HL-60 (cell line): Measurements from ENCODE around the gene TTLL13.
A peak's percentile ranks its signal among the peaks of the same experiment; 100 is the strongest.

ENCODE experiments used
- DNase-seq, 2 experiments: peaks; one replicate each; pipeline ENCODE4 v3.0.0-alpha.2; 2010 to 2020; ENCODE audit warnings: low read depth in 1 of 2, low spot score in 1 of 2
- H3K27ac ChIP-seq: fragments of 250-450 bp; sonication (Bioruptor Pico); replicated peaks from 2 replicates; pipeline ENCODE4 v1.5.1; 2020; ENCODE audit warnings: mild to moderate bottlenecking, moderate library complexity
- H3K27me3 ChIP-seq: fragments of 250-450 bp; sonication (Bioruptor Pico); 2 replicates; pipeline ENCODE4 v1.5.1; 2021; ENCODE audit warnings: mild to moderate bottlenecking, moderate library complexity; ENCODE audit not compliant: insufficient read depth, poor library complexity, severe bottlenecking
- H3K4me3 ChIP-seq: replicated peaks from 2 replicates; pipeline ENCODE4 v1.5.1; 2011; ENCODE audit warnings: mild to moderate bottlenecking, control low read depth, low read length; ENCODE audit not compliant: insufficient read depth
- CTCF ChIP-seq: IDR thresholded peaks from one replicate; pipeline ENCODE4 v1.5.1; 2011; ENCODE audit warnings: low read length, control low read depth, inconsistent platforms; ENCODE audit not compliant: insufficient read depth
- GABPA ChIP-seq: IDR thresholded peaks from 2 replicates; pipeline ENCODE4 v1.6.1; 2012; ENCODE audit warnings: low read depth
- POLR2AphosphoS5 ChIP-seq: IDR thresholded peaks from 2 replicates; pipeline ENCODE4 v1.6.1; 2012; ENCODE audit warnings: low read depth
- SPI1 ChIP-seq: IDR thresholded peaks from 2 replicates; pipeline ENCODE4 v1.6.1; 2012; ENCODE audit warnings: low read depth, mild to moderate bottlenecking, borderline replicate concordance
- TF ChIP-seq, protein P1 (sequence below): IDR thresholded peaks from 2 replicates; pipeline ENCODE4 v1.6.1; 2012; ENCODE audit warnings: low read depth; ENCODE audit not compliant: insufficient replicate concordance

The TTLL13 gene

GRCh38 chr15:90217671-90218394 is 31.5 kb upstream of the TTLL13 start:
- no peaks in the 10 kb centered on the region for H3K27me3 ChIP-seq
- H3K27ac ChIP-seq, result no peak overlapping the region
- no peak for DNase-seq
- no peak overlapping the region for H3K4me3 ChIP-seq
- TF ChIP-seq CTCF, result no peak
- TF ChIP-seq, protein P1, sequence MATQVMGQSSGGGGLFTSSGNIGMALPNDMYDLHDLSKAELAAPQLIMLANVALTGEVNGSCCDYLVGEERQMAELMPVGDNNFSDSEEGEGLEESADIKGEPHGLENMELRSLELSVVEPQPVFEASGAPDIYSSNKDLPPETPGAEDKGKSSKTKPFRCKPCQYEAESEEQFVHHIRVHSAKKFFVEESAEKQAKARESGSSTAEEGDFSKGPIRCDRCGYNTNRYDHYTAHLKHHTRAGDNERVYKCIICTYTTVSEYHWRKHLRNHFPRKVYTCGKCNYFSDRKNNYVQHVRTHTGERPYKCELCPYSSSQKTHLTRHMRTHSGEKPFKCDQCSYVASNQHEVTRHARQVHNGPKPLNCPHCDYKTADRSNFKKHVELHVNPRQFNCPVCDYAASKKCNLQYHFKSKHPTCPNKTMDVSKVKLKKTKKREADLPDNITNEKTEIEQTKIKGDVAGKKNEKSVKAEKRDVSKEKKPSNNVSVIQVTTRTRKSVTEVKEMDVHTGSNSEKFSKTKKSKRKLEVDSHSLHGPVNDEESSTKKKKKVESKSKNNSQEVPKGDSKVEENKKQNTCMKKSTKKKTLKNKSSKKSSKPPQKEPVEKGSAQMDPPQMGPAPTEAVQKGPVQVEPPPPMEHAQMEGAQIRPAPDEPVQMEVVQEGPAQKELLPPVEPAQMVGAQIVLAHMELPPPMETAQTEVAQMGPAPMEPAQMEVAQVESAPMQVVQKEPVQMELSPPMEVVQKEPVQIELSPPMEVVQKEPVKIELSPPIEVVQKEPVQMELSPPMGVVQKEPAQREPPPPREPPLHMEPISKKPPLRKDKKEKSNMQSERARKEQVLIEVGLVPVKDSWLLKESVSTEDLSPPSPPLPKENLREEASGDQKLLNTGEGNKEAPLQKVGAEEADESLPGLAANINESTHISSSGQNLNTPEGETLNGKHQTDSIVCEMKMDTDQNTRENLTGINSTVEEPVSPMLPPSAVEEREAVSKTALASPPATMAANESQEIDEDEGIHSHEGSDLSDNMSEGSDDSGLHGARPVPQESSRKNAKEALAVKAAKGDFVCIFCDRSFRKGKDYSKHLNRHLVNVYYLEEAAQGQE, result no peak
- no peak for TF ChIP-seq POLR2AphosphoS5
- no peak for TF ChIP-seq SPI1
- no peak for TF ChIP-seq GABPA

DNA sequence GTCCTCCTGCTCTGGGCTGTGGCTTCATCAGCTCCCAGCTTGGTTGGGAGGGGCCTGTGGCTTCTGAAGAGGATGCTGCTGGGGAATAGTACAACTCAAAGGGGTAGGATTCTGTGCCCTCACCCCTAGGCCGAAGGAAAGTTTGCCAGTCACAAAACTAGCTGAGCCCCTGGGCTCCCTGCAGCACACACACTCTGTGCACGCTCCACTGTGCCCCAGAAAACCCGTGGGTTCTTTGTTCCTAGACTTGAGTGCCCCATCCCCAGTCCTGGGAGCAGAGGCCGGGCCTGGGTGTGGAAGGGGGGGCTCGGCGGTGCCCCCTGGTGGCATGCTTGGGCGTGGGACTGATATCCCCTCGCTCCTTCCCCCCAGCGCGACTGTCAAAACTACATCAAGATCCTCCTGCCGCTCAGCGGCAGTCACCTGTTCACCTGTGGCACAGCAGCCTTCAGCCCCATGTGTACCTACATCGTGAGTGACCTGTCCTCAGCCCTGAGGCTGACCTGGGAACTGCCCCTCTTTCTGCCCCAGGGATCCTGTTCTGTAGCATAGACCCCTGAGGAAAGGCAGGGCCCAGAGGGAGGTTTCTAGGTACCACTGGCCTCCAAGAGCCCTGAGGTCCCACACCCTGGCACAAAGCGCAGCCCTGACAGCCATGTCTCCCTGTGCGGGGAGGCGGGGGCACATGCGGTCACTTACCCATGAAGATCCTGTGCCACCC is 29.8 kb upstream of the TTLL13 start:
- Histone ChIP-seq H3K27ac (no peak overlapping the region), H3K4me3 (no peak overlapping the region), H3K27me3 (no peaks in the 10 kb centered on the region)
- DNase-seq, result peak in 1 of 2 experiments; percentile 37
- no peak for TF ChIP-seq GABPA
- TF ChIP-seq SPI1, result no peak
- no peak for TF ChIP-seq POLR2AphosphoS5
- no peak for TF ChIP-seq CTCF
- TF ChIP-seq, protein P1, result no peak

- peak in 1 of 2 experiments; percentile 68 for DNase-seq
- Histone ChIP-seq H3K27ac (no peak overlapping the region), H3K27me3 (no peaks in the 10 kb centered on the region), H3K4me3 (no peak overlapping the region)
- TF ChIP-seq GABPA, result no peak
- TF ChIP-seq CTCF, result peak; percentile 90
Observed at GRCh38 chr15:90221246-90221900, 28.0 kb upstream of the TTLL13 start.
